Rectal smooth muscle tissue (tissue), 1 donor: ENCODE results near the gene RAB22A.
"Not testable (repeated sequence)": the region's sequence is repeated elsewhere in the genome, so short reads cannot be mapped to it uniquely, and the experiment has no call there.

ENCODE experiments used
- H3K27ac ChIP-seq: one replicate; pipeline ENCODE4 v1.7.0; 2013; ENCODE audit warnings: low read depth, low read length, inconsistent platforms
- H3K27me3 ChIP-seq: one replicate; pipeline ENCODE4 v1.7.0; 2013; ENCODE audit warnings: low read length; ENCODE audit not compliant: control insufficient read depth, insufficient read depth
- H3K36me3 ChIP-seq: one replicate; pipeline ENCODE4 v1.7.0; 2013; ENCODE audit warnings: low read length; ENCODE audit not compliant: control insufficient read depth, insufficient read depth
- H3K4me1 ChIP-seq: one replicate; pipeline ENCODE4 v1.7.0; 2013; ENCODE audit warnings: low read length; ENCODE audit not compliant: control insufficient read depth, insufficient read depth
- H3K4me3 ChIP-seq: one replicate; pipeline ENCODE4 v1.7.0; 2013; ENCODE audit warnings: low read length
- H3K9ac ChIP-seq: one replicate; pipeline ENCODE4 v1.7.0; 2013; ENCODE audit warnings: low read length

RAB22A gene

GRCh38 chr20:58399926-58400325 lies 90.4 kb downstream of the RAB22A start:
- no peak overlapping the region for H3K27ac ChIP-seq
- peaks cover 2% of the 10 kb centered on the region for H3K4me1 ChIP-seq

GRCh38 chr20:58401162-58401561 lies 91.6 kb downstream of the RAB22A start:
- no peak overlapping the region for H3K4me3 ChIP-seq
- H3K9ac ChIP-seq: no peak overlapping the region
- H3K4me1 ChIP-seq: peaks cover 3% of the 10 kb centered on the region
- no peaks in the 10 kb centered on the region for H3K36me3 ChIP-seq
- no peak overlapping the region for H3K27ac ChIP-seq
- H3K27me3 ChIP-seq: no peaks in the 10 kb centered on the region

More at GRCh38 chr20:58399926-58400325, 90.4 kb downstream of the RAB22A start:
- H3K4me3 ChIP-seq: no peak overlapping the region
- H3K27me3 ChIP-seq: no peaks in the 10 kb centered on the region
- H3K36me3 ChIP-seq: no peaks in the 10 kb centered on the region
- H3K9ac ChIP-seq: no peak overlapping the region

- no peak overlapping the region for H3K27ac ChIP-seq
- no peak overlapping the region for H3K9ac ChIP-seq
- no peaks in the 10 kb centered on the region for H3K27me3 ChIP-seq
- H3K4me3 ChIP-seq: no peak overlapping the region
- peaks cover 6% of the 10 kb centered on the region for H3K4me1 ChIP-seq
- H3K36me3 ChIP-seq: no peaks in the 10 kb centered on the region
Measured at GRCh38 chr20:58402305-58402704, 92.8 kb downstream of the RAB22A start.

DNA sequence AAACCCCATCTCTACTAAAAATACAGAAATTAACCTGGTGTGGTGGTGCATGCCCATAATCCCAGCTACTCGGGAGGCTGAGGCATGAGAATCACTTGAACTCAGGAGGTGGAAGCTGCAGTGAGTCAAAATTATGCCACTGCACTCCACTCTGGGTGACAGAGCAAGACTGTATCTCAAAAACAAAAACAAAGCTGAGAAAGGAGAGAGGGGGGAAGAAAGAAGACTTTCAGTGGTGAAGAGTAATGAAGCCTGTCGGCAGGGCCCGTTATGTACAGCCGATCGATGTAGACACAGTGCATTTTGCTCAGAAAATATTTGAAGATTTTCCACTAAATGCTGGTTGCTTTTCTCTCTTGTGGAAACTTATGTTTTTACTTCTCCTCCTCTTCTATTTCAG lies 93.3 kb downstream of the RAB22A start:
- Histone ChIP-seq H3K9ac (no peak overlapping the region), H3K4me1 (peaks cover 6% of the 10 kb centered on the region)

GRCh38 chr20:58403272-58403671 lies 93.8 kb downstream of the RAB22A start:
- Histone ChIP-seq H3K36me3 (no peaks in the 10 kb centered on the region), H3K9ac (no peak overlapping the region), H3K4me1 (peaks cover 6% of the 10 kb centered on the region), H3K27ac (no peak overlapping the region), H3K4me3 (no peak overlapping the region), H3K27me3 (no peaks in the 10 kb centered on the region)

More for the DNA sequence above, 93.3 kb downstream of the RAB22A start:
- H3K36me3 ChIP-seq: no peaks in the 10 kb centered on the region
- H3K27me3 ChIP-seq: no peaks in the 10 kb centered on the region
- no peak overlapping the region for H3K4me3 ChIP-seq
- no peak overlapping the region for H3K27ac ChIP-seq

- no peaks in the 10 kb centered on the region for H3K27me3 ChIP-seq
- no peak overlapping the region for H3K4me3 ChIP-seq
- H3K27ac ChIP-seq: no peak overlapping the region
- H3K36me3 ChIP-seq: no peaks in the 10 kb centered on the region
- no peak overlapping the region for H3K9ac ChIP-seq
- H3K4me1 ChIP-seq: peaks cover 12% of the 10 kb centered on the region
Measured at GRCh38 chr20:58405504-58406291, 96.2 kb downstream of the RAB22A start.

- H3K27me3 ChIP-seq: no peaks in the 10 kb centered on the region
- H3K4me1 ChIP-seq: peaks cover 12% of the 10 kb centered on the region
- no peaks in the 10 kb centered on the region for H3K36me3 ChIP-seq
- no peak overlapping the region for H3K9ac ChIP-seq
- no peak overlapping the region for H3K27ac ChIP-seq
- no peak overlapping the region for H3K4me3 ChIP-seq
Measured at GRCh38 chr20:58406422-58407001, 97.0 kb downstream of the RAB22A start.

DNA sequence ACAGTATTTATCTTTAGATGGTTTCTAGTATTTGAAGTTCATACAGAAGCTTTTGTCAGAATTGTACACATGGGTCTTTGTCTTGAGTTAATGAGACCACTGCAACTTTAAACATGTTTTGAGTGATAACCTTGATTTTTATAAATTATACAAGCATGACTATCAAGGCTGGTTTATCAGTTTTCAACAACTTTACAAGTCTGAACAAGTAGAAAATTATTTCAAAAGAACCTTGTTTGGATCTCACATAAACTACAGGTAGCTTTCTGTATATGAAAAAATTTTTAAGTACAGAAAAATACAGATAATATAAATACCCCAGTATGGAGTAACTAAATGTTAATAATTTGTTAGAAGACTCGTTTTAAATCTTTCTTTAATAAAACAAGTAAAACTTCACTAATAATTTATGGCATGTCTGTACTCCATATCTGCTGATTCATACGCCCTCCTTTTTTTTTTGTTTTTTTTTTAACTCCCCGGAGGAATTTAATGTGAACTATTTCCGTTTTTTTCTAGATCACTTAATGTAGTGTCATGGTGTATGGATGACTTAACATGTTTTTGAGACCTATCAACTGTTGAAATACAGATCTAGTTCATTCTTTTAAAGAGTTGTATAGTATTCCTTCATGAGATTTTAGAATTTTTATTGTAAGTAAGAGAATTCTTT lies 97.8 kb downstream of the RAB22A start:
- peaks cover 12% of the 10 kb centered on the region for H3K4me1 ChIP-seq
- no peak overlapping the region for H3K9ac ChIP-seq
- no peak overlapping the region for H3K27ac ChIP-seq
- H3K36me3 ChIP-seq: no peaks in the 10 kb centered on the region
- no peaks in the 10 kb centered on the region for H3K27me3 ChIP-seq
- H3K4me3 ChIP-seq: no peak overlapping the region

- H3K4me1 ChIP-seq: peaks cover 12% of the 10 kb centered on the region
- H3K27me3 ChIP-seq: no peaks in the 10 kb centered on the region
- H3K36me3 ChIP-seq: no peaks in the 10 kb centered on the region
- H3K9ac ChIP-seq: no peak overlapping the region
- no peak overlapping the region for H3K4me3 ChIP-seq
- H3K27ac ChIP-seq: no peak overlapping the region
Measured at GRCh38 chr20:58407966-58408557, 98.5 kb downstream of the RAB22A start.

DNA sequence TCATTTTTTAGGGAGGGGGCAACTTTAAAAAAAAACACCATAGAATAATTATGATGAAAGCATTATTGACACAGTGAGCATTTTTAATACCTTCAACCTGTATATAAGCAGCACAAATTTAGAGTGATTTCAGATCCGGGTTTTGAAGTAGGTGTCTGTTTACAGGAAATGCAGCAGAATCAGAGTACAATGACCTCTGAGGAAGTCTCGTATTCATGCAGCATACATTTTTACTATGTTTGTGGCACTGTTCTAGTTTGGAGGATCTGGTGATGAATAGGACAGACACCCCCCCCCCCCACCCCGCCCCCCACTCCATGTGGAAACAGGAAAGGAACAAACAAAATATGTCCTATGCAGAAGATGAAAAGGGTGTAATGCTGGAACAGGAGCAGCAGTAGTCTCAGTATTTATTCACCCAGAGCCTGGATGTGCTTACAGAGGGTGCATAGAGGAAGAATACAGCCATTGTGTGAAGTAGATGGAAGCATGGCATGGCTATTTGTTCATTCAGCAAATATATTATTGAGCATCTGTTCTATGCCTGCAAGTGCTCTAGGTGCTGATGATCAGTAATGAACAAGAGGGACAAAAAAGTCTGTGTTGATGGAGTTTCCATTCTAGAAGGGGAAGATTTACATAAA lies 99.2 kb downstream of the RAB22A start:
- Histone ChIP-seq H3K9ac (no peak overlapping the region), H3K27ac (no peak overlapping the region), H3K36me3 (no peaks in the 10 kb centered on the region), H3K4me3 (no peak overlapping the region), H3K4me1 (peaks cover 12% of the 10 kb centered on the region), H3K27me3 (no peaks in the 10 kb centered on the region)

- not testable (repeated sequence) for H3K4me3 ChIP-seq, H3K36me3 ChIP-seq, H3K4me1 ChIP-seq, H3K9ac ChIP-seq, H3K27me3 ChIP-seq, H3K27ac ChIP-seq
Measured at GRCh38 chr20:58414216-58414615, 104.7 kb downstream of the RAB22A start.

DNA sequence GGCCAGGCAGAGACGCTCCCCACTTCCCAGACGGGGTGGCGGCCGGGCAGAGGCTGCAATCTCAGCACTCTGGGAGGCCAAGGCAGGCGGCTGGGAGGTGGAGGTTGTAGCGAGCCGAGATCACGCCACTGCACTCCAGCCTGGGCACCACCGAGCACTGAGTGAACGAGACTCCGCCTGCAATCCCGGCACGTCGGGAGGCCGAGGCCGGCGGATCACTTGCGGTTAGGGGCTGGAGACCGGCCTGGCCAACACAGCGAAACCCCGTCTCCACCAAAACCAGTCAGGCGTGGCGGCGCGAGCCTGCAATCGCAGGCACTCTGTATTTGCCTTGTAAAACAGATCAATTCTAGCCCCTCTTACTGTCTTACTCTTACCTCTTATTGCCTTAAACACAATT lies 105.3 kb downstream of the RAB22A start:
- H3K27ac ChIP-seq, H3K9ac ChIP-seq, H3K36me3 ChIP-seq, H3K4me3 ChIP-seq, H3K27me3 ChIP-seq, H3K4me1 ChIP-seq: not testable (repeated sequence)
